Keratinocyte (primary cell): ENCODE data around the gene SMIM11. TPM values are rescaled to one million over a fixed set of nuclear protein-coding genes. Genes with fewer than 3 reads are reported as not detected.

ENCODE experiments used
- DNase-seq: peaks from one replicate; pipeline ENCODE4 v3.0.0-alpha.2; 2011; ENCODE audit warnings: low read depth, missing footprints, low spot score
- FAIRE-seq: peaks from 2 replicates; lab custom pipeline; 2011; peaks lifted over from hg19 to GRCh38; lab: Jason Lieb, UNC
- H2AFZ ChIP-seq: 2 replicates; pipeline ENCODE4 v1.6.0; 2012; ENCODE audit warnings: low read length, control low read depth, inconsistent platforms; ENCODE audit not compliant: control insufficient read depth
- H3K27ac ChIP-seq: 2 replicates; pipeline ENCODE4 v1.5.1; 2011; ENCODE audit warnings: low read length; ENCODE audit not compliant: control insufficient read depth, insufficient read depth
- H3K27me3 ChIP-seq: 3 replicates; pipeline ENCODE4 v1.6.0; 2011; ENCODE audit warnings: low read length; ENCODE audit not compliant: control insufficient read depth, insufficient read depth; ENCODE audit errors: extremely low read depth
- H3K36me3 ChIP-seq, 2 experiments: 2 replicates in 1 of 2; 3 replicates in 1 of 2; pipeline ENCODE4 v1.5.1; 2011; ENCODE audit warnings: low read length in 2 of 2, mild to moderate bottlenecking in 1 of 2; ENCODE audit not compliant: control insufficient read depth in 2 of 2, insufficient read depth in 2 of 2; ENCODE audit errors: extremely low read depth in 1 of 2
- H3K4me1 ChIP-seq: 3 replicates; pipeline ENCODE4 v1.5.1; 2011; ENCODE audit warnings: low read length; ENCODE audit not compliant: control insufficient read depth, insufficient read depth; ENCODE audit errors: extremely low read depth
- H3K4me2 ChIP-seq: 3 replicates; pipeline ENCODE4 v1.6.0; 2011; ENCODE audit warnings: low read depth, low read length; ENCODE audit not compliant: control insufficient read depth, insufficient read depth; ENCODE audit errors: extremely low read depth
- H3K4me3 ChIP-seq, 3 experiments: fragments of 200-600 bp in 1 of 3; sonication (generic) in 1 of 3; 2 replicates in 2 of 3; 3 replicates in 1 of 3; pipeline ENCODE4 v1.5.1; 2011 to 2016; ENCODE audit warnings: low read length in 3 of 3, mild to moderate bottlenecking in 3 of 3, control low read depth in 2 of 3, inconsistent platforms in 1 of 3, low read depth in 1 of 3, mixed read lengths in 1 of 3, mixed run types in 1 of 3, moderate library complexity in 1 of 3; ENCODE audit not compliant: control insufficient read depth in 2 of 3, insufficient read depth in 2 of 3; ENCODE audit errors: extremely low read depth in 1 of 3
- H3K79me2 ChIP-seq: 2 replicates; pipeline ENCODE4 v1.6.0; 2012; ENCODE audit warnings: low read length; ENCODE audit not compliant: control insufficient read depth, insufficient read depth
- H3K9ac ChIP-seq: 3 replicates; pipeline ENCODE4 v1.6.0; 2011; ENCODE audit warnings: low read length; ENCODE audit not compliant: control insufficient read depth, insufficient read depth; ENCODE audit errors: extremely low read depth
- H3K9me1 ChIP-seq: 3 replicates; pipeline ENCODE4 v1.6.0; 2011; ENCODE audit warnings: low read length; ENCODE audit not compliant: control insufficient read depth, insufficient read depth; ENCODE audit errors: extremely low read depth
- H3K9me3 ChIP-seq: 2 replicates; pipeline ENCODE4 v1.5.1; 2012; ENCODE audit warnings: low read depth, low read length; ENCODE audit not compliant: control insufficient read depth
- H4K20me1 ChIP-seq: 3 replicates; pipeline ENCODE4 v1.6.0; 2011; ENCODE audit warnings: low read length; ENCODE audit not compliant: control insufficient read depth, insufficient read depth; ENCODE audit errors: extremely low read depth
- CTCF ChIP-seq, 3 experiments: IDR thresholded peaks in 1 of 3; conservative IDR thresholded peaks in 1 of 3; optimal IDR thresholded peaks in 1 of 3; 2 replicates in 2 of 3; 3 replicates in 1 of 3; pipeline versions ENCODE3 to v1.5.1; 2011; ENCODE audit warnings: low read length in 3 of 3, mild to moderate bottlenecking in 3 of 3, moderate library complexity in 2 of 3, control low read depth in 1 of 3, inconsistent platforms in 1 of 3; ENCODE audit not compliant: insufficient read depth in 2 of 3; ENCODE audit errors: extremely low read depth in 1 of 3
- EZH2 ChIP-seq: IDR thresholded peaks from one replicate; pipeline ENCODE4 v1.6.1; 2012; ENCODE audit warnings: inconsistent platforms, mild to moderate bottlenecking, low read length, moderate library complexity
- dilution Hi-C: fragments of 300-500 bp; cut with MboI; formaldehyde crosslinking; loops from one replicate; pipeline ENCODE4 v1.7.0; 2020; ENCODE audit warnings: low sequenced_read_pairs; ENCODE audit not compliant: extremely low pct_ligation_motif_present
- polyA plus RNA-seq, 5 experiments: library from polyadenylated mRNA; depleted of rRNA in 3 of 5; stranded (reverse) in 3 of 5; stranded (forward) in 1 of 5; unstranded in 1 of 5; fragments of >200 nt; gene quantifications; 1 replicate in 1 of 5; 2 replicates in 3 of 5; 3 replicates in 1 of 5; pipeline versions ENCODE4 v1.2.1 to v1.2.3, GENCODE V29; 2011 to 2012; ENCODE audit warnings: missing spikeins in 2 of 5, low read depth in 1 of 5, low replicate concordance in 1 of 5

The SMIM11 gene
- polyA plus RNA-seq, 1 donor (not counting 4 experiments of a cell fraction or from before 2014, with no cell fraction given), result 2.7 TPM

GRCh38 chr21:34358866-34359265 lies 16.4 kb upstream of the SMIM11 start:
- Histone ChIP-seq H3K36me3 (no peaks in the 10 kb centered on the region), H3K4me1 (peaks cover 6% of the 10 kb centered on the region), H3K27me3 (peaks cover 9% of the 10 kb centered on the region), H3K9ac (no peak overlapping the region), H3K4me3 (no peak overlapping the region), H3K27ac (no peak overlapping the region), H2AFZ (no peak overlapping the region), H3K79me2 (no peaks in the 10 kb centered on the region), H3K4me2 (no peak overlapping the region), H4K20me1 (no peaks in the 10 kb centered on the region), H3K9me1 (no peaks in the 10 kb centered on the region), H3K9me3 (no peaks in the 10 kb centered on the region)
- FAIRE-seq (no peak), DNase-seq (no peak)
- dilution Hi-C loops, result no loop called here
- TF ChIP-seq EZH2 (no peak), CTCF (optimal IDR thresholded peaks at IDR 0.05 in 1 of 3, IDR thresholded peaks at IDR 0.05 in 1 of 3, conservative IDR thresholded peaks at IDR 0.05 in 1 of 3; ENCODE audit: extremely low read depth in 1 of 3, insufficient read depth in 2 of 3, low read length in 3 of 3) (no peak)

- no peak overlapping the region for H3K4me3 ChIP-seq
- H3K9me1 ChIP-seq, result no peaks in the 10 kb centered on the region
- peaks cover 9% of the 10 kb centered on the region for H3K27me3 ChIP-seq
- no peak for DNase-seq
- dilution Hi-C loops, result no loop called here
- H3K4me1 ChIP-seq, result peaks cover 6% of the 10 kb centered on the region
- H2AFZ ChIP-seq, result no peak overlapping the region
- H4K20me1 ChIP-seq, result no peaks in the 10 kb centered on the region
- H3K36me3 ChIP-seq, result no peaks in the 10 kb centered on the region
- no peak overlapping the region for H3K4me2 ChIP-seq
- no peaks in the 10 kb centered on the region for H3K9me3 ChIP-seq
- no peak for FAIRE-seq
- H3K9ac ChIP-seq, result no peak overlapping the region
- no peak overlapping the region for H3K27ac ChIP-seq
- TF ChIP-seq EZH2 (no peak), CTCF (optimal IDR thresholded peaks at IDR 0.05 in 1 of 3, IDR thresholded peaks at IDR 0.05 in 1 of 3, conservative IDR thresholded peaks at IDR 0.05 in 1 of 3; ENCODE audit: extremely low read depth in 1 of 3, insufficient read depth in 2 of 3, low read length in 3 of 3) (no peak)
- H3K79me2 ChIP-seq, result no peaks in the 10 kb centered on the region
Measured at GRCh38 chr21:34360488-34361241, 14.6 kb upstream of the SMIM11 start.
